GM12878 (cell line): ENCODE data around the gene TATDN2. TPM values are rescaled to one million over a fixed set of nuclear protein-coding genes. Genes with fewer than 3 reads are reported as not detected.
A peak's percentile ranks its signal among the peaks of the same experiment; 100 is the strongest.

ENCODE experiments used
- BHLHE40 ChIP-seq, 2 experiments: fragments of 450-650 bp in 1 of 2; IDR thresholded peaks; 2 replicates each; pipeline ENCODE4 v1.6.1; 2011 to 2017; ENCODE audit warnings: low read depth in 2 of 2, borderline replicate concordance in 1 of 2, improper control_type of control experiment in 1 of 2, low read length in 1 of 2, mild to moderate bottlenecking in 1 of 2
- CHD2 ChIP-seq: IDR thresholded peaks from 2 replicates; pipeline ENCODE4 v1.6.1; 2011; ENCODE audit warnings: low read depth, low read length, improper control_type of control experiment, borderline replicate concordance
- CHD4 ChIP-seq: fragments of 200-600 bp; sonication (generic); IDR thresholded peaks from 2 replicates; pipeline ENCODE4 v1.6.1; 2016; ENCODE audit warnings: mild to moderate bottlenecking
- CREM ChIP-seq: IDR thresholded peaks from 2 replicates; pipeline ENCODE4 v1.6.1; 2014; ENCODE audit warnings: antibody characterized with exemption, low read depth
- ETV6 ChIP-seq, 2 experiments: fragments of 450-650 bp in 1 of 2; IDR thresholded peaks in 1 of 2; conservative IDR thresholded peaks in 1 of 2; 2 replicates each; pipeline ENCODE4 v1.6.1; 2014; ENCODE audit warnings: antibody characterized with exemption in 1 of 2, borderline replicate concordance in 1 of 2, low read depth in 1 of 2, mild to moderate bottlenecking in 1 of 2, moderate library complexity in 1 of 2
- FOS ChIP-seq: IDR thresholded peaks from 3 replicates; pipeline ENCODE4 v1.6.1; 2011; ENCODE audit warnings: borderline replicate concordance; ENCODE audit not compliant: insufficient read length; ENCODE audit errors: extremely low read depth
- GATAD2B ChIP-seq: fragments of 450-650 bp; conservative IDR thresholded peaks from 2 replicates; pipeline ENCODE4 v1.6.1; 2017; ENCODE audit warnings: low read depth, mild to moderate bottlenecking, moderate library complexity
- HDAC6 ChIP-seq: fragments of 200-600 bp; sonication (generic); IDR thresholded peaks from one replicate; pipeline ENCODE4 v1.8.0; 2017; ENCODE audit warnings: antibody characterized with exemption; ENCODE audit not compliant: unreplicated experiment
- MAX ChIP-seq: IDR thresholded peaks from 2 replicates; pipeline ENCODE4 v1.6.1; 2012; ENCODE audit warnings: low read depth, low read length, improper control_type of control experiment
- MLLT1 ChIP-seq: fragments of 450-650 bp; IDR thresholded peaks from 2 replicates; pipeline ENCODE4 v1.6.1; 2016; ENCODE audit warnings: mild to moderate bottlenecking
- PML ChIP-seq: IDR thresholded peaks from 2 replicates; pipeline ENCODE4 v1.6.1; 2012; ENCODE audit warnings: low read length, inconsistent platforms
- RAD51 ChIP-seq: fragments of 450-650 bp; IDR thresholded peaks from 2 replicates; pipeline ENCODE4 v1.6.1; 2016; ENCODE audit warnings: moderate library complexity, mild to moderate bottlenecking, inconsistent platforms
- RFX5 ChIP-seq: IDR thresholded peaks from 2 replicates; pipeline ENCODE4 v1.6.1; 2011; ENCODE audit warnings: low read depth, low read length, improper control_type of control experiment
- TAF1 ChIP-seq: IDR thresholded peaks from 2 replicates; pipeline ENCODE4 v1.6.1; 2011; ENCODE audit warnings: mild to moderate bottlenecking, low read depth, low read length, borderline replicate concordance
- TARDBP ChIP-seq: IDR thresholded peaks from 2 replicates; pipeline ENCODE4 v1.6.1; 2016; ENCODE audit warnings: borderline replicate concordance
- WRNIP1 ChIP-seq: IDR thresholded peaks from 2 replicates; pipeline ENCODE4 v1.6.1; 2011; ENCODE audit warnings: low read depth, low read length, improper control_type of control experiment, borderline replicate concordance
- ZBTB40 ChIP-seq: fragments of 450-650 bp; IDR thresholded peaks from 2 replicates; pipeline ENCODE4 v1.6.1; 2016; ENCODE audit warnings: mild to moderate bottlenecking, moderate library complexity, borderline replicate concordance
- ZSCAN29 ChIP-seq: fragments of 450-650 bp; IDR thresholded peaks from 2 replicates; pipeline ENCODE4 v1.6.1; 2017; ENCODE audit warnings: mild to moderate bottlenecking, moderate library complexity
- polyA plus RNA-seq, 11 experiments: library from polyadenylated mRNA; depleted of rRNA in 4 of 11; unstranded in 6 of 11; stranded (reverse) in 5 of 11; fragments of >200 nt; fragmentation: Nextera tagmentation in 4 of 11; fragmentation: Illumina TruSeq in 1 of 11; extraction: Ambion mirVana in 4 of 11; extraction: Trizol in 1 of 11; gene quantifications; 1 replicate in 1 of 11; 2 replicates in 10 of 11; pipeline versions ENCODE4 v1.2.1 to v1.2.3, GENCODE V29; 2011 to 2016; ENCODE audit warnings: inconsistent platforms in 2 of 11, missing spikeins in 2 of 11, low read depth in 1 of 11
- total RNA-seq, 4 experiments: library from RNA; depleted of rRNA in 3 of 4; stranded (reverse); fragments of >200 nt in 3 of 4; fragmentation: Illumina TruSeq in 1 of 4; extraction: Trizol in 1 of 4; gene quantifications; 2 replicates each; pipeline versions ENCODE4 v1.2.1 to v1.2.3, GENCODE V29; 2013 to 2021

The TATDN2 gene
- total and polyA plus RNA-seq, 10 of the 15 experiments (the other 5 are each of a cell fraction or from before 2014, with no cell fraction given) = 4.2 to 36.5 (median 15.8) TPM

- TF ChIP-seq MLLT1 (no peak), RFX5 (no peak), TAF1 (no peak), ZBTB40 (no peak), WRNIP1 (no peak), CHD2 (no peak), CREM (peak; percentile 25; the same call in 1 of the 2 replicates), HDAC6 (no peak), TARDBP (no peak), BHLHE40 (IDR thresholded peaks at IDR 0.05; ENCODE audit: borderline replicate concordance in 1 of 2, low read depth in 2 of 2, low read length in 1 of 2) (peak in 1 of 2 experiments; percentile 33; a peak in 1 of 4 replicates), CHD4 (no peak), ETV6 (conservative IDR thresholded peaks at IDR 0.05 in 1 of 2, IDR thresholded peaks at IDR 0.05 in 1 of 2; ENCODE audit: borderline replicate concordance in 1 of 2, low read depth in 1 of 2) (no peak), ZSCAN29 (no peak), PML (no peak), MAX (no peak), FOS (no peak), GATAD2B (no peak), RAD51 (no peak)
Observed at GRCh38 chr3:10213156-10213792, 35.0 kb upstream of the TATDN2 start (continued).
